ENCODE measurements around the gene CCDC148. TPM values are rescaled to one million over a fixed set of nuclear protein-coding genes. Genes with fewer than 3 reads are reported as not detected.

Gene CCDC148
- total RNA-seq, 2 experiments from 2014 or later: not detected

DNA sequence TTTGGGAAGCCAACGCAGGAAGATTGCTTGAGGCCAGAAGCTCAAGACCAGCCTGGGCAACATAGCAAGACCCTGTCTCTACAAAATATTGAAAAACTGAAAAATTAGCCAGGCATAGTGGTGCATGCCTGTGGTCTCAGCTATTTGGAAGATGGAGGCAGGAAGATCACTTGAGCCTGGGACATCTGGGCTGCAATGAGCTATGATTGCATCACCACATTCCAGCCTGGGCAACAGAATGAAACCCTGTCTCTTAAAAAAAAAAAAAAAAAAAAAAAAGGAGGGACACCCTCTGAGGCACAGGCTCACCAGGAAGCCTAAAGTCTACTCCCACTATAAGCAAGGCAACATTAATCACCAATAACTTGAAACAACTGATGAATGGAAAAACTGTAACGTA lies 151.1 kb downstream of the CCDC148 start:
- DNase-seq: no peak
- Mint-ChIP-seq H3K9me3 (no peaks in the 10 kb centered on the region), H3K4me3 (no peak overlapping the region), H3K36me3 (ENCODE audit: low read depth) (no peaks in the 10 kb centered on the region), H3K4me1 (ENCODE audit: low read depth) (no peaks in the 10 kb centered on the region), H3K27ac (no peak overlapping the region), H3K27me3 (no peaks in the 10 kb centered on the region)
- TF ChIP-seq, protein P1, sequence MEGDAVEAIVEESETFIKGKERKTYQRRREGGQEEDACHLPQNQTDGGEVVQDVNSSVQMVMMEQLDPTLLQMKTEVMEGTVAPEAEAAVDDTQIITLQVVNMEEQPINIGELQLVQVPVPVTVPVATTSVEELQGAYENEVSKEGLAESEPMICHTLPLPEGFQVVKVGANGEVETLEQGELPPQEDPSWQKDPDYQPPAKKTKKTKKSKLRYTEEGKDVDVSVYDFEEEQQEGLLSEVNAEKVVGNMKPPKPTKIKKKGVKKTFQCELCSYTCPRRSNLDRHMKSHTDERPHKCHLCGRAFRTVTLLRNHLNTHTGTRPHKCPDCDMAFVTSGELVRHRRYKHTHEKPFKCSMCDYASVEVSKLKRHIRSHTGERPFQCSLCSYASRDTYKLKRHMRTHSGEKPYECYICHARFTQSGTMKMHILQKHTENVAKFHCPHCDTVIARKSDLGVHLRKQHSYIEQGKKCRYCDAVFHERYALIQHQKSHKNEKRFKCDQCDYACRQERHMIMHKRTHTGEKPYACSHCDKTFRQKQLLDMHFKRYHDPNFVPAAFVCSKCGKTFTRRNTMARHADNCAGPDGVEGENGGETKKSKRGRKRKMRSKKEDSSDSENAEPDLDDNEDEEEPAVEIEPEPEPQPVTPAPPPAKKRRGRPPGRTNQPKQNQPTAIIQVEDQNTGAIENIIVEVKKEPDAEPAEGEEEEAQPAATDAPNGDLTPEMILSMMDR (IDR thresholded peaks at IDR 0.05): no peak
- ChIA-PET POLR2A (no interaction called here), CTCF (no interaction called here)
- intact Hi-C loops (cut with micrococcal nuclease): no loop called here
- ATAC-seq: no peak

DNA sequence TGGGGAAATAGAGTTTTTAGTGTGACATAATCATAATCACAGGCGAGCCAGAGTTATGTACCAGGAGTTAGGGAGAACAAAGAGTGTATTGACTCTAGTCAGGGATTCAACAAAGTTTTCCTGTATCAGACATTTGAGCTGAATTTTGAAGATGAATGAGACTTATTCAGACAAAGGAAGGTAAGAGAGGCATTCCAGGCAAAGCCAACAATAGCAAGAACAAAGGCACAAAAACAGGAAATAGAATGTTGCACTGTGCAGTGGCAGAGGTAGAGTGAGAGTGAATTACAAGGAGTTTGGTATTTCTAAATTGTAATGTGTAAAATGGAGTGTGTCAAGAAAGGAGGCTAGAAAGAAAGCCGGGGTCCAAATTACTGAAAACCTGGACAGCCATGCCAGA lies 156.2 kb downstream of the CCDC148 start:
- Mint-ChIP-seq H3K9me3 (no peaks in the 10 kb centered on the region), H3K27me3 (no peaks in the 10 kb centered on the region), H3K27ac (no peak overlapping the region), H3K4me1 (ENCODE audit: low read depth) (no peaks in the 10 kb centered on the region), H3K36me3 (ENCODE audit: low read depth) (no peaks in the 10 kb centered on the region), H3K4me3 (no peak overlapping the region)
- ATAC-seq (no peak), DNase-seq (no peak)
- POLR2A ChIA-PET: no interaction called here
- intact Hi-C loops (cut with micrococcal nuclease): no loop called here
- CTCF ChIA-PET: no interaction called here
- TF ChIP-seq, protein P1 (IDR thresholded peaks at IDR 0.05): no peak

DNA sequence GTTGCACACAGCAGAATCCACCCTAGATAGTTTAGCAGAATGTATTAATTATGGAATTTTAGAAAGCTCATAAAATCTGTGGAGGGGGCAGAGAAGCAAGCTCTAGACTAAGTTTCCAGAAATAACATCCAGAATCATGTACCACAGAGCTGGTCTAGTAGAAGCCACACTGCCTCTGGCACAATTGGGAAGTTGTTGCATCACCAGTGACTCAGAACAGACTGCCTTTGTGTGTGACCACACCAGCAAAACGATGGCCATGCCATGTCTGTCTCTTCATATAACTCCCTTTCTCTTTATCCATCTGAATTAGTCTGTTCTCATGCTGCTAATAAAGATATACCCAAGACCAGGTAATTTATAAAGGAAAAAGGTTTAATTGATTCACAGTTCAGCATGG lies 158.9 kb downstream of the CCDC148 start:
- ChIA-PET CTCF (no interaction called here), POLR2A (no interaction called here)
- Mint-ChIP-seq H3K4me3 (no peak overlapping the region), H3K9me3 (no peaks in the 10 kb centered on the region), H3K36me3 (ENCODE audit: low read depth) (no peaks in the 10 kb centered on the region), H3K27ac (no peak overlapping the region), H3K4me1 (ENCODE audit: low read depth) (no peaks in the 10 kb centered on the region), H3K27me3 (no peaks in the 10 kb centered on the region)
- intact Hi-C loops (cut with micrococcal nuclease): no loop called here
- ATAC-seq: no peak
- TF ChIP-seq, protein P1 (IDR thresholded peaks at IDR 0.05): no peak
- no peak for DNase-seq

DNA sequence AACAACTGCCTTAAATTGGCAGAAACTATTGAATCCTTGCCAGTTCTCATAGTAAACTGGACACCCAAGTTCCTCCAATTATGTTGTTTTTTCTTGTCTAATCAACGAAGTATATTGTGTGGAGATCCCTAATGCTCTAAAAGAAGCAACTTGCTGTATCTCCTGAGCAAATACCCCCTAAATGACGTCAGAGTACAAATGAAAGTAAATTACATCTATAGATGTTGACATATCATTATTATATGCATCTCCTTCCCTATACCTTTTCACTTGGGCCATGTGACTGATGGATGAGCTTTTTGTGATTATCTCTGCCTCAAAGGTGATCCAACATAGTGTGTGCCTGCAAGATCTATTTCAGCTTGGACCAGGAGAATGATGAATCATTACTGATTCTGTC lies 159.4 kb downstream of the CCDC148 start:
- Mint-ChIP-seq H3K4me3 (no peak overlapping the region), H3K27me3 (peaks cover 2% of the 10 kb centered on the region), H3K36me3 (ENCODE audit: low read depth) (no peaks in the 10 kb centered on the region), H3K4me1 (ENCODE audit: low read depth) (no peaks in the 10 kb centered on the region), H3K9me3 (no peaks in the 10 kb centered on the region), H3K27ac (no peak overlapping the region)
- CTCF ChIA-PET: no interaction called here
- DNase-seq (no peak), ATAC-seq (no peak)
- intact Hi-C loops (cut with micrococcal nuclease): no loop called here
- TF ChIP-seq, protein P1 (IDR thresholded peaks at IDR 0.05): no peak
- POLR2A ChIA-PET: no interaction called here

DNA sequence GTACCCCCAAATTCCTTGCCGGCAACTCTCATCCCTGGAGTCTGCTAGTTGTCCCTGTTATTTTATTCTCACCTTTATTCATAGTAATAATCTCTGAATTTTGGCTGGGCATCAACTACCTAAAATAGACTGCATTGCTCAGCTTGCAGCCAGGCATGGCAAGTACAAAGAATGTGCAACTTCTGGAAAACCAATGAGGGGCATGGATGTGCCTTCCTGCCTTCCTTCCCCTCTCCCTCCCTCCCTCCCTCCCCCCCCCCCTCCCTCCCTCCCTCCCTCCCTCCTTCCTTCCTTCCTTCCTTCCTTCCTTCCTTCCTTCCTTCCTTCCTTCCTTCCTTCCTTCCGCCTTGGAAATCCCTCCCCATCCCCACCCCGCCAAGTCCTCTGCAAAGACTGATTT lies 162.8 kb downstream of the CCDC148 start:
- Mint-ChIP-seq H3K27me3 (peaks cover 2% of the 10 kb centered on the region), H3K27ac (no peak overlapping the region), H3K4me1 (ENCODE audit: low read depth) (no peaks in the 10 kb centered on the region), H3K9me3 (no peaks in the 10 kb centered on the region), H3K36me3 (ENCODE audit: low read depth) (no peaks in the 10 kb centered on the region), H3K4me3 (no peak overlapping the region)
- ChIA-PET POLR2A (no interaction called here), CTCF (no interaction called here)
- no peak for ATAC-seq
- DNase-seq: no peak
- intact Hi-C loops (cut with micrococcal nuclease): no loop called here
- TF ChIP-seq, protein P1 (IDR thresholded peaks at IDR 0.05): no peak

Measured in activated CD8-positive, alpha-beta T cell treated with anti-CD3 and anti-CD28 coated beads for 36 hours (primary cell).